GM21515 (cell line): ENCODE measurements around the gene ADRA2B.
"Not testable (repeated sequence)": the region's sequence is repeated elsewhere in the genome, so short reads cannot be mapped to it uniquely, and the experiment has no call there.

Source experiments
- ATAC-seq: cut with Tn5 transposase; IDR thresholded peaks from one replicate; pipeline ENCODE4 v1.9.1; 2021; ENCODE audit not compliant: unreplicated experiment

ADRA2B gene

GRCh38 chr2:96071087-96071976 is 45.0 kb downstream of the ADRA2B start:
- not testable (repeated sequence) for ATAC-seq

- ATAC-seq: not testable (repeated sequence)
These were observed 46.0 kb downstream of the ADRA2B start for GRCh38 chr2:96070351-96070750.

GRCh38 chr2:96069878-96070277 is 46.5 kb downstream of the ADRA2B start:
- not testable (repeated sequence) for ATAC-seq

GRCh38 chr2:96067902-96068581 is 48.3 kb downstream of the ADRA2B start:
- not testable (repeated sequence) for ATAC-seq

GRCh38 chr2:96067098-96067660 is 49.2 kb downstream of the ADRA2B start:
- ATAC-seq: not testable (repeated sequence)

- not testable (repeated sequence) for ATAC-seq
These were observed 49.9 kb downstream of the ADRA2B start for GRCh38 chr2:96066511-96066910.

- not testable (repeated sequence) for ATAC-seq
These were observed 50.4 kb downstream of the ADRA2B start for GRCh38 chr2:96065954-96066353.

- ATAC-seq: no peak
These were observed 50.9 kb downstream of the ADRA2B start for GRCh38 chr2:96065381-96065930.

GRCh38 chr2:96064760-96065159 is 51.6 kb downstream of the ADRA2B start:
- ATAC-seq: not testable (repeated sequence)

- not testable (repeated sequence) for ATAC-seq
These were observed 52.2 kb downstream of the ADRA2B start for GRCh38 chr2:96064047-96064675.

- not testable (repeated sequence) for ATAC-seq
These were observed 53.1 kb downstream of the ADRA2B start for GRCh38 chr2:96063116-96063899.
